ENCODE results near the gene MSANTD7.

- no peak for TF ChIP-seq CEBPB (tag; IDR thresholded peaks at IDR 0.05)
- no peak for TF ChIP-seq NFXL1 (CRISPR knock-in tag; IDR thresholded peaks at IDR 0.05)
- TF ChIP-seq CTCF (IDR thresholded peaks at IDR 0.05 in 2 of 3, conservative IDR thresholded peaks at IDR 0.05 in 1 of 3; ENCODE audit: insufficient read depth in 2 of 3, low read depth in 1 of 3, low read length in 3 of 3): no peak
Observed at GRCh38 chr10:14840178-14840577, 2.1 kb downstream of the MSANTD7 start.

Measured in K562 (cell line).